IPS-11a (cell line): ENCODE measurements around the gene PNLIP.

ENCODE experiments used
- H3K4me3 ChIP-seq: one replicate; pipeline ENCODE4 v1.5.1; 2013; ENCODE audit warnings: low read depth, low read length, control low read depth

Gene PNLIP

DNA sequence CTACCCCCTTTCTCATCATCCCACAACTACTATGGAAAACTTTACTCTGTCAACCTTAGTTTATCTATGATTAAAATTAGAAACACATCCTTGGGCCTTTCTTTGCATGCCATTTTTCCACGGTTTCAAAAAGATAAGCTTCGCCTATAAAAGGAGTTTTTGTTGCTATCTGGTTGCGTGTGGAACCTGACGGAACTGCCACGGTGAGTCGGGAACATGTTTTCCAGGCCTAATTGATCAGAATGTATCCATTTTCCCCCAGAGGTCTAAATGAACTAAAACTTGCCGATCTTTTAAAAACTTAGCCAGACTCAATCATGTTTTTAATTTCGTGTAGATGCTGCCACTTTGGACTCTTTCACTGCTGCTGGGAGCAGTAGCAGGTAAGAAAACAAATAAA lies at the start of gene PNLIP:
PNLIP (plus strand) TSS at position 176 of the 400 bp plus-strand sequence; CDS start at position 338, 162 bp downstream.
- no peak within 1 kb of the TSS for H3K4me3 ChIP-seq

- H3K4me3 ChIP-seq, result no peak overlapping the region
These were observed 40.9 kb upstream of the PNLIP start for GRCh38 chr10:116504786-116505185.

GRCh38 chr10:116510565-116510964 lies 35.2 kb upstream of the PNLIP start:
- no peak overlapping the region for H3K4me3 ChIP-seq

DNA sequence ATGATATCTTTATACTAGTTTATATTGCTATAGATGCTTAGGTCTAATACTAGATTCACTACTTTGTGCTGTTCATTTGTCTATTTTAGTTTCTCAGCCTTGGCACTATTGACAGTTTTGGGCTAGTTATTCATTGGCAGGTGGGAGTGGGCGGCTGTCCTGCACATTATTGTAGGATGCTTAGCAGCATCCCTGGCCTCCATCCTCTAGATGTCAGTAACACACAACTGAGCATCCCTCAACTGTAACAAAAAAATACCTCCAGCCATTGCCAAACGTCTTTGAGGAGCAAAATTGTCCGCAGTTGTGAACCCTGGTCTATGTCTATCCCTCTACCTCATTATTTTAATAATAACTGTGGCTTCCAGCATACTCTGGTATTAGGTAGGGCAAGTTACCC lies 34.4 kb upstream of the PNLIP start:
- no peak overlapping the region for H3K4me3 ChIP-seq

DNA sequence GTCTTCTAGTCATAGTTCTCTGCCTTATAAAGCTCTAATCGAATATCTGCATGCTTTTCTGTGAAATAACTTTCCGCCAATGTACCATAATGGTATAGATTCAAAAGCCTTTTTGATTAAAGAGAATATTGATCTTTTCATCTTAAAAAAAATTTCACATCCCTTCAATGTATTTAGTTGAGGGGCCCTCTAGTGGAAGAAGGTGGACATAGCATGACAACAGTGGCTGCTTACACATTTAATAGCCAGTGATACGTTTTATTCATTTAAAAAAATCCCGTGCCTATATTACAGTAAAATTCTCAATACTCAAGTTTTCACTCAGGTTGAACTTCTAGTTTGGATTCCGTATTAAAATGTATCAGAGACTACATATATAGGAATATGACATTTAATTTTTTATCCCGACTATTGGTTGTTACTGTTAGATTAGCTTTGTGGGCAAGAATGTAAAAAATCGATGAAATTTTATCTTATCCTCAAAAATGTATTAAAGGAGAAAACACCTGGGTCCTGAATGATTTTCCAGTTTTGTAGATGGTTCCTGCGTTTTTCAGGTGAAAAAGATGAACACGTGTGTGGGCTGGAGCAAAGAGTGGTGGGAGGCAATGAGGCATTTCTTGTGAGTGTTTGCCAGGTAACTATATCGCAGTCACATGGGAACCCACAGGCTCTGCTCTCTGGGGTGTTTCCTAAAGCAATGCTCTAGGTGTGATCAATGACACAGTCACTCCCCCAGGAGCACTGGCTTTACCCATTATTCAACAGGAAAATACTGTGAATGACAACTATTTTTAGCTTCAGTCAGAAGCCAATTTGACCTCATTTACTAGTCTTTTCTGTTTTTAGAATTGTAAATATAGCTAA lies 24.1 kb upstream of the PNLIP start:
- no peak overlapping the region for H3K4me3 ChIP-seq

DNA sequence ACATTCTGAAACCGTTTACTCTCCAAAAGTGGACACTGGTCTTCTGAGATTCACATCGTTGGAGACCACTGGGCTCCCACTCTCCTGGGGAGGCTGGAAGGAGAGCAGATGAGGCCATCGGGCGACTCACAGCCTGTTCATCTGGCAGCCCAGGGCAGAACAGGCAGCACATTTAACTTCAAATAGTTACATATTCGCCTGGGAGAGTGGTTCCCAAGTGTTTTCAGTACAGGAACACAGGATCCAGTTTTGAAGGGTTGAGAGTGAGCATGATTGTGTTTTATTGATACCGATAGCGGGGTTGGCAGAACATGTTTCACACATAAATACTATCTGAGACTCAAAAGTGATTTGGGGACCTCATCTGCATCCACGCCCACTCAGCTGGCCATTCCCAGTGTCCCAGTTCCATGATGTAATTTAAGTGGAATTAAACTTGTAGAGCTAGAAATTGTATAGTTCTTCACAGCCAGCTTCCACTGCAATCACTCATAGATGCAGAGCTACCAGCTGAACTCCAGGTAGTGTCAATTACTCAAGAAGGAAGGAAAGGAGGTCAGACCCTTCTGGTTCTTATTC lies 22.8 kb upstream of the PNLIP start:
- H3K4me3 ChIP-seq, result no peak overlapping the region

DNA sequence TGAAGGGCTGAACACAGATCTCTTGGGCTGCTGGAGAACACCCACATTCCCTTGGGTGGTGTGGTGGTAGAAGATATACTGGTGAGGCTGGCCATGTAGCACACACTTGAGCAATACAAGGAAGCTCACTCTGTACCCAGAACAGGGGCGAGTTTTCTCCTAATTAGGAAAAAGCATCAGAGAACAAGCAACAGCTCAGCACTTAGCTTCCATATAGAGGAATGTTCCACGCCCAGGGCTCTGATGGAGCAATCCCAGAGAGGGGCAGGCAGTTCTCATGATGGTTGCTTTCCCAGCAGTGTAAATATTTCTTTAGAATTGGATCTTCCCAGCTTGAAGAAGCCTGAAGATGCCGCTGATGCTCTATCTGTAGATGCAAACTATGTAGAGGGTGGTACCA lies 21.0 kb upstream of the PNLIP start:
- H3K4me3 ChIP-seq, result no peak overlapping the region

GRCh38 chr10:116526219-116526618 lies 19.5 kb upstream of the PNLIP start:
- H3K4me3 ChIP-seq, result no peak overlapping the region

DNA sequence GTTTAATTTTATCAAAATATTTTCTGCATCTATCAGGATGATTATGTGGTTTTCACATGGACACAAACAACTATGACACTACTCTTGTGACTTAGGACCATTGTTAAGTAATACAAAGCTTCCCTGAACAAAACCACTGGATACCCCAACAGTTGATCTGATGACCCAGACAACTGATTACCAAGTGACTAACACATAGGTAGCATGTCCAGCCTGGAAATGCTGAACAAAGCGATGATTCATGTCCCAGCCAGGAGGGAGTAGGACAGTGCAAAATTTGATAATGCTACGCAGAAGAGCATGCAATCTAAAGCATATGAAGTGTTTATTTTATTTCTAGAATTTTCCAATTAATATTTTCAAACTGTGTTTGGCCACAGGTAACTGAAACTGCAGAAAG lies 8.9 kb upstream of the PNLIP start:
- no peak overlapping the region for H3K4me3 ChIP-seq

- no peak overlapping the region for H3K4me3 ChIP-seq
These were observed 7.3 kb upstream of the PNLIP start for GRCh38 chr10:116538456-116538855.

GRCh38 chr10:116538992-116539391 lies 6.7 kb upstream of the PNLIP start:
- no peak overlapping the region for H3K4me3 ChIP-seq

- no peak overlapping the region for H3K4me3 ChIP-seq
These were observed 4.9 kb upstream of the PNLIP start for GRCh38 chr10:116540814-116541213.

DNA sequence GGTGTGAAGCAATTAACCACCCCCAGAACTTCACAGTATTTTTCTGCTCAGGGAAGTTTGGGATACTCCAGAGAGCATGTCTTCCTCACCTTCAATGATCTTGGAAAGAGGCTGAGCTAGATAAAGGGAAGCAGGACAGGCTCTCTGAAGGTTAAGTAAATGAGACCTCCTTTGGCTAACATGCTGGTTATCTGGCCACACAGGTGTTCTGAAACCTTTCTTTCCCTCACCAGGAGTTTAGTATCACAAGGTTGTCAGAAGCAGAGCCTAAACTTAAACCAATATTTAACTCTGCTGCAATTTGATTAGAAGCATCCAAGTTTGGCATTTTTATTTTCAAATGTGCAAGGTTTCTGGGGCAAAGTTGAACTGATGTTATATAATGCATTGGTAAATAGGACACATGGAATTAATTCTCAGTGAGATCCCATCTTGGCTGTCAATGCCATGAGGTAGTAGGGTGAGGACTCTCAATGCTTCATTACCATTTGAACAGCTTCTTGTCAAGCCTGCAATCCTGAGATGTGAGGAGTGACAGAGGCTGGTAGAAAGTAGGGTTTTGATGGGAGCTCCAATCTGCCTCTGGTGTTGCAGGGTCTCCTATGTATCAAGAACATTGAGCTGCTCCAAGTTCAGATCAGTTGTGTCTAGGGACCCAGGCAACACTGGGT lies 3.6 kb upstream of the PNLIP start:
- no peak overlapping the region for H3K4me3 ChIP-seq

DNA sequence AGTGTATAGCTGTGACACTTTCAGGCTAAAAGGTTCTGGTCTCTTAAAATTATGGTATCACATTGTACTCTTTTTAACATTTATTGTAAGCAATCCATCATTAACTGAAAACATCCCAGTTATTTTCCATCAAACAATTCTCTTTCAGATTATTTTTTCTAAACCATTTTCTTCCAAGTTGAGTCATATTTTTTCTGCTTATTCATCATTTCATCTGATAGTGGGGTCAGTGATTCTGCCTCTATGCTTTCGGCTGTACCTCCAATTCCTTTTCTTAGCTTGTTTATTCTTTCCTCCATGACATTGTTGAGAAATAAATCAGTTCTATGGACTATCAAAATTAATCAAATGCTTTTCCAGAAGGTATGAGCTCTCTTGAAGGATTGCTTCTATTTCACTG lies 609 bp upstream of the PNLIP start:
- no peak overlapping the region for H3K4me3 ChIP-seq

- H3K4me3 ChIP-seq, result no peak overlapping the region
These were observed 2.6 kb downstream of the PNLIP start for GRCh38 chr10:116548301-116548700.

GRCh38 chr10:116553378-116553980 lies 7.7 kb downstream of the PNLIP start:
- no peak overlapping the region for H3K4me3 ChIP-seq

- no peak overlapping the region for H3K4me3 ChIP-seq
These were observed 8.9 kb downstream of the PNLIP start for GRCh38 chr10:116554628-116555027.

- H3K4me3 ChIP-seq, result no peak overlapping the region
These were observed 10.1 kb downstream of the PNLIP start for GRCh38 chr10:116555880-116556279.

DNA sequence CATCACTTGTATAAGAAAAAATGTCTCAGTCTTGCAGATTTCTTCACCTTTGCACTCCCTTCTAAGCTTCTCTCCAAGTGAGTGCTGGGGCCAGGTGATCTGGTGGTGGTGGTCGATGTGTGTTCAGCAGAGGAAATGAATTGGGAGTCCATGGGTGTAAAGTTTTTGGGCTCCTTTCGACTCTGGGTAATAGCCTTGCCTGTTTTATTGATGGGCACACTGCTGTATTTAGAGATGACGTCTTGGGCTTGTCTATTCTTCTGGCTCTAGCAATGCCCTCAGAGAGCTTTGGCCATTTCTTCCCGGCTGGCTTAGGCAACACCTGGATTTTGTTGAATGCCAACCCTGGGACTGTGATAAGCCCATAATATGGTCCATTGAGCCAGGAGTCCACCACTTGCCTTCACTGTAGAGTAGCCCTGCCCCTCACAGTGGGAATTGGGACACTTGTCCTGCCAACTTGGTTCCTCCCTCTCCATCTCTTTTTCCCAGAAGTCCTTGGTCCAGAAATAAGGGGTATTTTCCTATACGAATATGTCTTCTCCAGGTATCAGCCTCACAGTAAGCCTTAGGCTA lies 11.7 kb downstream of the PNLIP start:
- H3K4me3 ChIP-seq, result no peak overlapping the region

GRCh38 chr10:116565534-116565933 lies 19.8 kb downstream of the PNLIP start:
- H3K4me3 ChIP-seq, result no peak overlapping the region

GRCh38 chr10:116566932-116567331 lies 21.2 kb downstream of the PNLIP start:
- no peak overlapping the region for H3K4me3 ChIP-seq
